GM20000 (cell line): Measurements from ENCODE around the gene C3orf20.

Experiments
- DNase-seq: peaks from one replicate; pipeline ENCODE4 v3.0.0; 2012; ENCODE audit warnings: low spot score
- TF ChIP-seq, protein P1 (sequence below): IDR thresholded peaks from 2 replicates; pipeline ENCODE4 v1.5.1; 2012; ENCODE audit warnings: mild to moderate bottlenecking, control low read depth; ENCODE audit errors: extremely low read depth, missing control alignments

Gene C3orf20

DNA sequence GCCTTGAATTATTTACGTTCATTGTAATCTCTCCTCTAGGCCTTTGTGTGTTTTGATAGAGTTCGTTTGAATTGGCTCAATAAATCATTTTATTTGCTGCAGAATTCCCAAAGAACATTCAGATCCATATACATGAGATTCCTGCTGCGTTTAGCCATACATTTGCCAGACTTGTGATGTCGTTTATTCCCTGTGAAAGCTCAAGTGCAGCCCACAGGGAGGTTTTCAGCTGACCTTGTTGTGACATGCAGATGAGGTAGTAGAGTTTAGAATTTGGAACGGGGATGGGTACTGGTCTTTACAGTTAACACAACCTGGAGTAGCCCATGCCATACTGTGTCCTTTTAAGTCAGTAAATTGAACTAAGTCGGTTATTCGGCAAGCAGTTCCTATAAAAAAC, at the start of gene C3orf20:
TSS of gene C3orf20 (plus strand) at position 301 of the 400 bp plus-strand sequence. CDS start 7,573 bp downstream, outside the sequence.
- DNase-seq = no peak
- TF ChIP-seq, protein P1, sequence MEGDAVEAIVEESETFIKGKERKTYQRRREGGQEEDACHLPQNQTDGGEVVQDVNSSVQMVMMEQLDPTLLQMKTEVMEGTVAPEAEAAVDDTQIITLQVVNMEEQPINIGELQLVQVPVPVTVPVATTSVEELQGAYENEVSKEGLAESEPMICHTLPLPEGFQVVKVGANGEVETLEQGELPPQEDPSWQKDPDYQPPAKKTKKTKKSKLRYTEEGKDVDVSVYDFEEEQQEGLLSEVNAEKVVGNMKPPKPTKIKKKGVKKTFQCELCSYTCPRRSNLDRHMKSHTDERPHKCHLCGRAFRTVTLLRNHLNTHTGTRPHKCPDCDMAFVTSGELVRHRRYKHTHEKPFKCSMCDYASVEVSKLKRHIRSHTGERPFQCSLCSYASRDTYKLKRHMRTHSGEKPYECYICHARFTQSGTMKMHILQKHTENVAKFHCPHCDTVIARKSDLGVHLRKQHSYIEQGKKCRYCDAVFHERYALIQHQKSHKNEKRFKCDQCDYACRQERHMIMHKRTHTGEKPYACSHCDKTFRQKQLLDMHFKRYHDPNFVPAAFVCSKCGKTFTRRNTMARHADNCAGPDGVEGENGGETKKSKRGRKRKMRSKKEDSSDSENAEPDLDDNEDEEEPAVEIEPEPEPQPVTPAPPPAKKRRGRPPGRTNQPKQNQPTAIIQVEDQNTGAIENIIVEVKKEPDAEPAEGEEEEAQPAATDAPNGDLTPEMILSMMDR = no peak

DNA sequence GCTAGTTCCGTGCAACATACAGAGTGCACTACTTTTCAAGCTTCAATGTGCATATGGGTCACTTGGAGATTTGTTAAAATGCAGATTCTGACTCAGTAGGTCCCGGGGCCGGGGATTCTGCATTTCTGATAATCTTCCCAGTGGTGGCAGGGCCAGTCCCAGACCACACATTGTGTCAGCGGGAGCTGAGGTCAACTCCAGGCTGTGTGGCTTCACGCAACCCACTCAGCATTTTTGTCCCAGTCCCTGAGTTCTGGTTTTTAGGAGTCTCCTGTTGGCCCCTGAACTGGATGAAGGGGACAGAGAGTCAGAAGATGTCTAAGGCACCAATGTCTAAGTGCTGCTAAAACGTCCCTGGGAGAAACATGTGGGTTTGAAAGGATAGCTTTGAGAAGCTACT, 49.5 kb upstream of the C3orf20 start:
- TF ChIP-seq, protein P1 = no peak
- no peak for DNase-seq

DNA sequence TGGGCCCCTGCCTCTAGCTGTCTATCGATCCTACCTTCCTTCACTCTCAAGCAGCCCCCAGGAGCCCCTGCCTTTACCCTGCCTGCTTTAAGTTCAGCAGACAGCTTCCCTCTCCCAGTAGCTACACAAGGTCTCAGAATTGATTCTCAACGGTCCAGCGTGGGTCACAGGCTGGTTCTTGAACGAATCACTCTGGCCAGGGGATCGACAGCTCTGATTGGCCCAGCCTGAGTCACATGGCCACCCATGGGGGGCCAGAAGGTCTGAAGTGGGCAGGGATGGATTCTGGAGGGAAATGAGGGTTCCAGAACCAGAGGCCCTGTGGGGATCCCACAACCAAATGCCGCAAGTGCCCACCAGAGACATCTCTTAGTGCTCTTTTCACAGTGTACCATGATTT, 47.1 kb upstream of the C3orf20 start:
- TF ChIP-seq, protein P1 = no peak
- no peak for DNase-seq

DNA sequence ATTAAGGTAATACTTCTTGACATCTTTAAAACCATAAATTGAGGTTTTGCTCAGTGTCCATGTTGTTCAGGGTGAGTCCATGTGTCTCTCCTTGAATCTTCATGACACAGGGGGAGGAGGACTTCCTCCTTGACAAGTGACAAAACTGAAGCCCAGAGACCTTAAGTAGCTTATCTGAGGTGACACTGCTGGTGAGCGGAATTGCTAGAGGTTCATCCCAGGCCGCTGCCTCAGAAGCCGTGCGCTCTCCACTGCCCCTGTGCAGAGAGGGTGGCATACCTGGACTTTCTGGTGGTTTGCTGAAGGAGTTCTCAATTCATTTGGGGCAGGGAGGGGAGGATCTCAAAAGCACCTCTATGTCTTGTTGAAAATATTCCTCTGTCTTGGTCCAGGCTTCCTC, 46.5 kb upstream of the C3orf20 start:
- no peak for DNase-seq
- TF ChIP-seq, protein P1 = no peak

DNA sequence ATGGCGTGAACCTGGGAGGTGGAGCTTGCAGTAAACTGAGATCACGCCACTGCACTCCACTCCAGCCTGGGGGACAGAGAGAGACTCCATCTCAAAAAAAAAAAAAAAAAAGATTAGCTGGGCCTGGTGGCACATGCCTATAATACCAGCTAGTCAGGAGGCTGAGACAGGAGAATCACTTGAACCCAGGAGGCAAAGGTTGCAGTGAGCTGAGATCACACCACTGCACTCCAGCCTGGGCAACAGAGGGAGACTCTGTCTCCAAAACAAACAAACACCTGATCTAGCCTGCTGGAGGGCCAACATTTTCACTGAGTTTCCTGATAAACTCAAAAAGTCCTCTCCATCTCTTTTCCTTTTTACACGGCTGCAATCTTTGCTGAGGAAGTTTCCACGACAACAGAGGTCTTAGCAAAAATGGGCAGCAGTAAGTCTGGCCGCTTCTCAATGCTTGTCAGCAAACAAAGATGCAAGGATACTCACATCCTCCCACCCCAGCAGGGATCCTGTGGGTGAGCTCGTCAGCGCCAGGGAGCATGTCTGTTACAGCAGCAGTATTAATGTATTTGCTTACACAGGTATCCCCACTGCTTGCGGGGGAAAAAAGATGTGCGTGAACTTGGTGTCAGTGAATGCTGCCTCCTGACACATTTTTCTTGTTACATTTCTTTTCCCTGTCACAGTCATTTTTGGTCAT, 44.4 kb upstream of the C3orf20 start:
- TF ChIP-seq, protein P1 = no peak
- DNase-seq = no peak

DNA sequence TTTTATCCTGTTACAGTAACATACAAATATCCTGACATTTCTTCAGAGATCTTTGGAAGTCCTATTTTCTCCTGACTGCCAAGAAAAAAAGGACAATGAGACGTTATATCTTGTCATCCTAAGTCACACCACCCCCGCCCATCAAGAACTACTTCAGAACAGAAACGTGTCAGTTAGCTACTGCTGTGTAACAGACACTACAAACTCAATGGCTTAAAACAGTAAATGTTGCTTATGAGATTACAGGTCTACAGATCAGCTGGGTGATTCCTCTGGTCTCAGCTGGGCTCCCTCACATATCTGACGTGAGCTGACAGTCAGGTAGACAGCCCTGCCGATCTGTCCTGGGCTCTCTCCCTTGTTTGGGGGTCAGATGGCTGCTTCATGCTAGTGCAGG, 43.8 kb upstream of the C3orf20 start:
- no peak for DNase-seq
- TF ChIP-seq, protein P1 = no peak

DNA sequence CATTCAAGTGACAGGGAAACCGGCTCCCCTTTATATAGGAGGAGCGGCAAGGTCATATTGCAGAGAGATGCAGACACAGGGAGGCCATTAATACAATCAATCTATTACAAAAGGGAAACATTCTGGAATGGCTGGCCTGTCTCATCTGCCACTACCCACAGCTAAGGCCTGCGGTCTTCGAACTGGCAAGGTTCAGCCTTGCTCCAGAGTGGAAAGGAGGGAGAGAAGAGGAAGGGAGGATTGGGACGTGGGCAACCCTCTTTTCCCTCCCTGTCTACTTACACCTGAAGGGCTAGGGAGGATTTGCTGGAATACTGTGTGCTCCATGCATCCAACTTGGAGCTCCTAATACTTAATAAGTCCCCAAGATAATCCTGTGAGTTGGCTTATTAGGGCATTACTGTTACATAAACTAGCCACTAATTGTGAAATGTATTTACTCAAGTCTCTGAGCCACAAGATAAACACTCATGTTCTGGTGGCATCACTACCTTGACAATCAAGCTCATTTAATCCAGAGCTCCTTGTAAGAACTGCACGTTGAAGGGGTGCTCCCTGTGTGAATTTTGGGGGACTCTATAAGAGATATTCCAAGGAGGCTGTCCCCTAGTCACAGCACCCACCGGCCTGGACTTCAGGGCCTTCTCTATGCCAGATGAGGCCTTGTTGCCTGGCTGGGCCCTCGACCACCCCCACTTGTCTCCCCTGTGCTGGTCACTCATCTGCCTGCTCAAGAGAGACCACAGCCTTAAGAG, 43.1 kb upstream of the C3orf20 start:
- DNase-seq = no peak
- TF ChIP-seq, protein P1 = no peak
